ENCODE data around the gene LZTS2.

LZTS2 gene

DNA sequence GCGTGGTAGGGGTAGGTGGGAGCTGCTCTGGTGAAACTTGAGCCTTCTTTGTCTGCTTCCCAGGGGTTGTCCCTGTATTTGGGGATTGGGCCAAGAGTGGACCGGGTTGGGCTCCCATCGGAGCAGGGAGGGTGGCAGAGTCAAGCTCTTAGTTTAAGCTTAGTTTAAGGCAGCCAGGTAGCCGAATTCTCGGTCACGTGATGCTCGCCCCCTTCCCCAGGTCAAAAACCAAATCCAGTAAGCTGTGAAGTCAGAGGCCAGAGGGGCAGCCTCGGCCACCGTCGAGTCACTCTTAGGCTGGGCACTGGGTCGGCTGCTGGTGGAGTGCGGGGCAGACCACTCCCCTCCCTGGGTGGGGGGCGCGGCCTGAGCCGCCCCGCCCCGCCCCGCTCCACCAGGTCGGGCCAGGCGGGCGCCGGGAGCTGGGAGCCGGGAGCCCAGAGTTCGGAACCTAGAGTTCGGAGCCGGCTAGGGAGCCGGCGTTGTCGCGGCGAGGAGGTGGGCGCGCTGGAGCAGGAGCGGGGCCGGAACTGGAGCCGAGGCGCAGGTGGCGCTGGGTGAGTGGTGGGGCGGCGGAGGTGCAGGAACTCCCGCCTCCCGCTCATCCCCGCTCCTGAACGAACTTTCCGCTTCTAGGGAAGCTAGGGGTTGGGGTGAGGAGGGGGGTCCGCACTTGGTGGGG, 2.8 kb upstream of the LZTS2 start:
- Histone ChIP-seq H3K27ac (peak overlapping the region; percentile 39 to 100 (median 98)), H3K4me3 (peak overlapping the region; percentile 66 to 92 (median 83))

DNA sequence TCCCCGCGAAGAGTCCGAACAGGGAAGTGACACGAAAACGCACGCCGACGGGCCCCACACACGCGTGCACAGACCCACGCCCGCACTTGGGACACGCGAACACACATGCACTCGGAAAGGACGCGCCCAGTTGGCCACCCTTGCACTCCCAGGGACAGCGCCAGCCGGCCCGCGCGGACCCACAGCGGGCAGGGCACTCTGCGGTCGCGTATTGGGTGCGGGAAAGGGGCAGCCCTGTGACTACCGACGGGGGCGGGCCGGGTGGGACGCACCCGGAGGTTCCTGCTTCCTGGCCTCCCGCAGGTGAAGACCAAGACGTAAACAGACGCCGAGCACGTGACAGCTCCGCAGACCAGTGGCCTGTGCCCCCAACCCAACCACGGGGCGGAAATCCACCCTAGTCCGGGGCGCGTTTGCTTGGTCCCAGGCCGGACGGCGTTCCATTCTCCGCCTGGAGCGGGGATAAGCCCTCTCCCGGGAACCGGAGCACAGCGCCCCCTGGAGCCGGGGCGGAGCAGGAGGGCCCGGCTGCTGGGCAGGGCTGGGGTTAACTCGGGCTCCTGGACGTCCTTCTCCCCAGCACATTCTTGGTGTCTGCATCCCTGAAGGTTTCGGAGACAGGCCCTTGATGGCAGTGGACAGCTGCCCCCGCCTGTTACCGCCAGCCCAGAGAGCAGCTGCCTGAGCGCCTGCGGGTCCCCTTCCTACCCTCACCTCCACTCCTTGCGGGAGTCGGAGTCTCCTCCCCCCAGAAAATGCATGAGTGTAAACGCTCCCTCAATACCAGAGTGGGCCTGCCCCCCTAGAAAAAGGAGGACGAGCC, 2.0 kb upstream of the LZTS2 start:
- peak overlapping the region; percentile 66 to 92 (median 83) for H3K4me3 ChIP-seq
- peak overlapping the region; percentile 39 to 100 (median 98) for H3K27ac ChIP-seq

DNA sequence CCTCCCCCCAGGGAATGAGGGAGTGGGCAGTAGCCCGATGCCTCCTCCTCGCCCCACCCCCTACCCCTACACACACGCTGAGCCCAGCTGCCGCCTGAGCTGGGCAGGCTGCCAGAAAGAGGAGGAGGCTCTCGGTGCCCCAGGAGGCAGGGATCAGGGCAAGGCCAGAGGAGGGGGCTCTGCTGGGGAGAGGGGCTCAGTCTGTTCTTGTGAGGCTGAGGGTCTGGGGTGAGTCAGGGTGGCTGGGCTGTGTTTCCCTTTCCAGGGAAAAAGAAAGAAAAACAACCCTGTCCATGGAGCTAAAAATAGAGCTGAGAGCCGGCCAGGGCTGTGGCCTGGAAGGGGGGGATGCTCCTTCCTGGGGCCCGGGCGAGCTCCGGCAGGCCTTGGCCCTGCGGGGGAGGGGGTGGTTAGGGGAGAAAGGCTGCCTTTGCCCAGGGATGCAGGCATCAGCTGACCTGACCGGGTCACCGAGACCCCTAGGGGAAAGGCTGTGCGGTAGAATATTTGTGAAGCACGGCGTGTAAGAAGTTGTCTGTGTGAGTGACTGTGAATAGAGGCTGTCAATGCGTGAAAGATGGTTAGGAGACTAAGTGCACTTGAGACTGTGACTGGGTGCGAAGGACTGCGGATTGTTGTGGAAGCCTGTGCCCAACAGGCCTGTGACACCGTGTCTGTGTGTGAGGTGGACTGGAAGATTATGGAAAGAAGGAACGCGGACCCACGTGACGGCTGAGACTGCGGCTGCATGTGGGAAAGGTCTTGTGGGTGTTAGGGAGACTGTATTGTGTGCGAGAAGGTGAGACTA, 1.2 kb upstream of the LZTS2 start:
- peak overlapping the region; percentile 66 to 92 (median 83) for H3K4me3 ChIP-seq
- H3K27ac ChIP-seq: peak overlapping the region; percentile 87 to 100 (median 98)

DNA sequence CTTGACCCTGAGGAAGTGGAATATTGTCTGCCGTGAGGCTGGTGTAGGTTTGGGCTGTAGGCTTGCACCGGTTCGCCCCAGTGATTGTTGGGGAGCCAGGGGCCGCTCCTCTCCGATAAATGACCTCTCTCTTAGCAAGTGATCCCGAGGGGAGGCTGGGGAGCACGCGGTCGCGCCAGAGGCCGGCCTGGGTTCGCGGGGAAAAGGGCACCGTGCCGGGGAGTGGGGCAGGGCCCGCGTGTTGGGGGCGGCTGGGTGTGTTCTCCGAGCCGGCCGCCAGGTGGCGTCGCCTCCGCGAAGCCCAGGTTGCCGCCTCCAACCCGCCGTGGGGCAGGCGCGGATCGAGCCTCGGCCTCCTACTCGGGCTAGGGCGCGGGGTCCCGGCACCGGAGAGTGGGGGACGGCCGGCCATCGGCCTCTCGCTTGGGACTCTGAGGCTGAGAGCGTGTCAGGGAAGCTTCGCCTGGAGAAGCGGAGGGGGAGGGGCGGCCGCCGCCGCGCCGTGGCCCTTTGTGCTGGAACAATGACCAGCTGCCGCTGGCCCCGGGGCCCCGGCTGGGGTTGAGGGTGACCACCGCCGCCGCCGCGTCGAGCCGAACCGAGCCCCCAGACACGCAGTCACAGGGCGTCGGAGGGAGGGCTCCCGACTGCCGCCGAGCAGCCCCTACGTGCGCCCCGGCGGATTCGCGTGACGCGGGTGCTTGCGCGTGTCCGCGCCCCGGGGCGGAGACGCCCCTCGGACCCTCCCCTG, 442 bp upstream of the LZTS2 start:
- peak overlapping the region; percentile 66 to 92 (median 83) for H3K4me3 ChIP-seq
- H3K27ac ChIP-seq: peak overlapping the region; percentile 87 to 100 (median 98)

DNA sequence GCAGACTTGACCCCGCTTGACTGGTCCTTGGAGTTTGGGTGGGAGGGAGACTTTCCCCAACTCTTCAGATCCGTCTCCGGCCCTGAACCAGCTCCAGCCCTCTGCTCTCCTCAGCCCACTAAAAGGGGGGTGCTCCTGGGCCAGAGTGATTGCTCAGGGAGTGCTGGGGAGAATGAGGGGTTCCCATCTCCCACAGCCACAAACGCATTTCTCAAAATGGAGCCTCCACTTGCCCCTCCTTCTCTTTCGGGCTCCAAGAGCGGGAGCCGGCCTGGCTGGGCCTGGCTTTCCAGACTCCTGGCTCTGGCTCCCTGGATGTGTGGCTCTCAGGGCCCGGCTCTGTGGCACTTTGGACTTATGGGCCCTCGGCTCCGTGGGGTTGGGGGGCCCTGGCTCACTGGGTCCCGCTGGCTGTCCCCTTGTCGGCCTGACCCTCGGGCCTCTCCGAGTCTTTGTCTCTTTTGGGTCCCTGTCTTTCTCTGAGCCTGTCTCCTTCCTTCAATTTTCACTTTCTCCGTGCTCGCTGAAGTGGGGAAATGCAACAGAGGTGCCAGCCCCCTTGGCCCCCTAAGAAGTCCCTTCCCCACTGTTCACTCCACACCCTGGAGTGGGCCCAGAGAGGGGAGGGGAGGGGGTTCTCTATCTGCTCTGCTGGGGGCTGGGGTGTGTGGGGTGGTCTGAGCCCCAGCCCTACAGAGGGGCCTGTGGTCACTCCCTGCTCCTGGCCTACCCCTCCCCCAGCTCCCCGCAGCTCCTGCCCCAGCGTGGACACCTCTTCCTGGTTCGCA, 713 bp downstream of the LZTS2 start:
- H3K27ac ChIP-seq: peak overlapping the region; percentile 71 to 100 (median 98)

DNA sequence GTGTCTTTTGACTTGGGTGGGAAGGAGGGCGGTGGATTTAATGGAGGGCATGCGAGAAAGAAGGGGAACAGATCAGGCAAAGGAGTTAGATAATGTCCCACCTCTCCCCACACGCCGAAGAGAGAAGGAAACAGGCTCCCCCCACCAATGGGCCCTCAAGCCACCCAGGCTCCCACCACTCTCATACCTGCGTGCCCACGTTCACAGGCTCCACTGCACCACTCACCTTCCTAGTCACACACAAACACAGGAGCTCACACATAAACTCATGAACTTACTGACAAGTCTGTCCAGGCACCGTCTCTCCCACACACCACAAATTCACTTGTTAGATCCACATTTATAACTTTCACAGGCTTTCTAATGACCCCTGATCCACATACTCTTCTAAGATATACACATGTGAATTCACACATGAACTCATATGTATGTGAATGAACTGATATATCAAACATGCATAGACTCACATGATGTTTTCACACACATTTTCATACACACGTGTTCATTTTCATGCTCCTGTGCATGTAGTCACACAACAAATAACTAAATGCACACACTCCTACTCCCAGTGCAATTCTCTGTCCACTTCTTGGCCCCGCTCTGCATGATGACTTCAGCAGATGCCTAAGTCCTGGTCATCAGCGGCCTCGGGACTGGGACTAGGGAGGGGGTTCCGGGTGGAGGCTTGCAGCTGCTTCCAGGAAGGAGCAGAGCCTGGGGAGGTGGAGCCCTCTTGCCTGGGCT, 1.5 kb downstream of the LZTS2 start:
- Histone ChIP-seq H3K27ac (peak overlapping the region in 20 of 21 experiments; percentile 71 to 100 (median 98)), H3K4me3 (peak overlapping the region; percentile 66 to 92 (median 83))

More for the DNA sequence above, 713 bp downstream of the LZTS2 start:
- H3K4me3 ChIP-seq: peak overlapping the region; percentile 66 to 92 (median 83)

DNA sequence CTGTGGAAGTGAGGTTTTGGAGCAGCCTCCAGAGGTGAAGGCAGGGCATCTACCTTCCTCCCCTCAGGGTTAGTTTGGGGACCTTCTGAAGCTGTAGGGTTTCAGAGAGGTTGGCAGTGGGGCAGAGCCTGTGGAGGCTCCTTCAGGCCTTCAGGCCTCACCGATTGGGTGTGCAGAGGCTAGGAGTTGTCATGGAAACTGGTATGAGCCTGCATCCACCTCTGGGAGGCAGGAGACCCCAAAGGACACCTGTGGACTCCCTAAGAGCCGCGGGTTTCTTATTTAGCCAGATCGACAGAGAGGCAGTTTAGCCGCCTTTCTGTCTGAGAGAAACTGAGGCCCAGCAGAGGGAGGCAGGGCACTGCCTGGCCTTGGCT, 2.0 kb downstream of the LZTS2 start:
- Histone ChIP-seq H3K4me3 (peak overlapping the region in 3 of 7 experiments; percentile 83 to 92 (median 88)), H3K27ac (peak overlapping the region in 17 of 21 experiments; percentile 17 to 100 (median 98))

DNA sequence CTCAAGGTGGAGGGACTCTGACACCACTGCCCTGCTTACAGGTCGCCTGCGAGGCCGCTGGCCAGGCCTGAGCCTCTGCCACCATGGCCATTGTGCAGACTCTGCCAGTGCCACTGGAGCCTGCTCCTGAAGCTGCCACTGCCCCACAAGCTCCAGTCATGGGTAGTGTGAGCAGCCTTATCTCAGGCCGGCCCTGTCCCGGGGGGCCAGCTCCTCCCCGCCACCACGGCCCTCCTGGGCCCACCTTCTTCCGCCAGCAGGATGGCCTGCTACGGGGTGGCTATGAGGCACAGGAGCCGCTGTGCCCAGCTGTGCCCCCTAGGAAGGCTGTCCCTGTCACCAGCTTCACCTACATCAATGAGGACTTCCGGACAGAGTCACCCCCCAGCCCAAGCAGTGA, 2.8 kb downstream of the LZTS2 start:
- H3K4me3 ChIP-seq: no peak overlapping the region
- peak overlapping the region in 10 of 21 experiments; percentile 19 to 100 (median 98) for H3K27ac ChIP-seq

DNA sequence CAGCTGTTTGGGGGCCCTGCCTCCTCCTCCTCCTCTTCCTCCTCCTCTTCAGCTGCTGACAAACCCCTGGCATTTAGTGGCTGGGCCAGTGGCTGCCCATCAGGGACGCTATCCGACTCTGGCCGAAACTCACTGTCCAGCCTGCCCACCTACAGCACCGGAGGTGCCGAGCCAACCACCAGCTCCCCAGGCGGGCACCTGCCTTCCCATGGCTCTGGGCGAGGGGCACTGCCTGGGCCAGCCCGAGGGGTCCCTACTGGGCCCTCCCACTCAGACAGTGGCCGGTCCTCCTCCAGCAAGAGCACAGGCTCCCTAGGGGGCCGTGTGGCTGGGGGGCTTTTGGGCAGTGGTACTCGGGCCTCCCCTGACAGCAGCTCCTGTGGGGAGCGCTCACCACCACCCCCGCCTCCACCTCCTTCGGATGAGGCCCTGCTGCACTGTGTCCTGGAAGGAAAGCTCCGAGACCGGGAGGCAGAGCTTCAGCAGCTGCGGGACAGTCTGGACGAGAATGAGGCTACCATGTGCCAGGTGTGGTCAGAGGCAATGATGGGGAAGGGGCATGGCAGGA, 4.1 kb downstream of the LZTS2 start:
- no peak overlapping the region for H3K4me3 ChIP-seq
- H3K27ac ChIP-seq: peak overlapping the region in 4 of 21 experiments; percentile 6 to 16 (median 12)

DNA sequence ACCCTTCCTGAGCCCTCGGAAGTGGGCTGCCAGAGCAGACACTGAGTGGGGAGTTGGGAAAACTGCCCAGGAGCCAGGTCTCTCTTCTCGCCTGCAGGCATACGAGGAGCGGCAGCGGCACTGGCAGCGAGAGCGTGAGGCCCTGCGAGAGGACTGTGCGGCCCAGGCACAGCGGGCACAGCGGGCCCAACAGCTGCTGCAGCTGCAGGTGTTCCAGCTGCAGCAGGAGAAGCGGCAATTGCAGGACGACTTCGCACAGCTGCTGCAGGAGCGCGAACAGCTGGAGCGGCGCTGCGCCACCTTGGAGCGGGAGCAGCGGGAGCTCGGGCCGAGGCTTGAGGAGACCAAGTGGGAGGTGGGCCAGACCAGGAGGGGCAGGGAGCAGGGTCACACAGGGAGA, 5.8 kb downstream of the LZTS2 start:
- Histone ChIP-seq H3K27ac (no peak overlapping the region), H3K4me3 (no peak overlapping the region)

DNA sequence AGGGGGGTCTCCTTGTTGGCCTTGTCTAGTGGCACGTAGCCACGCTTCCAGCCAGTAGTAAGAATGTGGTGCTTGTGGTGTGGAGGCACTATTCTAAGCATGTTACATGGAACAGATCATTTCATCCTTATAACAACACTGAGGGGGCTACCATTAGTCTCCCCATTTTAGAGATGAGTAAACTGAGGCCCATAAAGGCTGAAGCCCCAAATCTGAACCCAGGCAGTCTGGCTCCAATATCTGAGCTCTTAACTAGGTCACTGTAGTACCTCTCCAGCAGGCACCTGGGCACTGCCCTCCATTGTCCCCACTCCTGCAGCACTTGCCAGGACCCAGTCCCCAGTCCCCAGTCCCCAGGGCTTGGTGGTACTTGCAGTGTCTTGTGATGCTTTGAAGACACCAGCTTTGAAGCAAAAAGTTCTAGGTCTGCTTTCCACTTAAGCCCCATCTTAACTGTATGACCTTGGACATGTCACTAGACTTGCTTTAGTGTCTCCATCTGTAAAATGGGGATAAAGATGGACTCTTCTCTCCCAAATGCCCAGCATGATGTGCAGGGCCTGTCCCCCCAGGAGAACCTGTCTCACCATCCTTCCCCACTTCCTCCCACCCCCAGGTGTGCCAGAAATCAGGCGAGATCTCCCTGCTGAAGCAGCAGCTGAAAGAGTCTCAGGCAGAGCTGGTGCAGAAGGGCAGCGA, 6.4 kb downstream of the LZTS2 start:
- Histone ChIP-seq H3K4me3 (no peak overlapping the region), H3K27ac (no peak overlapping the region)

DNA sequence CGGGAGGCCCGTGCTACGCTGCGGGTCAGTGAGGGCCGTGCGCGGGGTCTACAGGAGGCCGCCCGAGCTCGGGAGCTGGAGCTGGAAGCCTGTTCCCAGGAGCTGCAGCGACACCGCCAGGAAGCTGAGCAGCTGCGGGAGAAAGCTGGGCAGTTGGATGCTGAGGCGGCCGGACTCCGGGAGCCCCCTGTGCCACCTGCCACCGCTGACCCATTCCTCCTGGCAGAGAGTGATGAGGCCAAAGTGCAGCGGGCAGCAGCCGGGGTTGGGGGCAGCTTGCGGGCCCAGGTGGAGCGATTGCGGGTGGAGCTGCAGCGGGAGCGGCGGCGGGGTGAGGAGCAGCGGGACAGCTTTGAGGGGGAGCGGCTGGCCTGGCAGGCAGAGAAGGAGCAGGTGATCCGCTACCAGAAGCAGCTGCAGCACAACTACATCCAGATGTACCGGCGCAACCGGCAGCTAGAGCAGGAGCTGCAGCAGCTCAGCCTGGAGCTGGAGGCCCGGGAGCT, 7.0 kb downstream of the LZTS2 start:
- peak overlapping the region in 1 of 21 experiments; percentile 30 for H3K27ac ChIP-seq
- no peak overlapping the region for H3K4me3 ChIP-seq

DNA sequence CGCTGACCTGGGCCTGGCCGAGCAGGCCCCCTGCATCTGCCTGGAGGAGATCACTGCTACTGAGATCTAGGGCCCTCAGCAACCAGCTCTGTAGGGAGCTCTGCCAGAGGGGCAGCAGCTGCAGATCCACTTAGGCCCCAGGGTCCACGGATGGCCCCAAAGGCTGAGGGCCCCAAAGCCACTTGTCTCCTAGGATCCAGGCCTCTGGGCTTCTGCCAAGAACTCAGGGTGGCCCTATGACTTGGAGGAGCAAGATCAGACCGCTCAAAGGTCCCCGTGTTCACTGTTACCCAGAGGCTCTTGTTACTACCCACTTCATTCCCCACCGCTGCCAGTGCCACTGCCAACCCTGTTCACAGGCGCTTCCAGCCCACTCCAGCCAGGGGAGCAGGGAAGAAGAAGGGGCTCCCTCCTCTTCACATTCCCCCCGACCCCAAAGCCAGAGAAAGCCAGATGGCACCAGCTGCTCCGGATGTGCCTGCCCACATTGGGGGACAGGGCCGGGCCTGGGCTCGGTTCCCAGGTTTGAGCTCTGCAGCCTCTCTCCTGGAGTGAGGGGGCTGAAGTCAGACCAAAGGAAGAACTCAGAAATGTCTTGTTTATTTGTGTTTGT, 7.6 kb downstream of the LZTS2 start:
- Histone ChIP-seq H3K27ac (peak overlapping the region in 4 of 21 experiments; percentile 6 to 52 (median 38)), H3K4me3 (no peak overlapping the region)

DNA sequence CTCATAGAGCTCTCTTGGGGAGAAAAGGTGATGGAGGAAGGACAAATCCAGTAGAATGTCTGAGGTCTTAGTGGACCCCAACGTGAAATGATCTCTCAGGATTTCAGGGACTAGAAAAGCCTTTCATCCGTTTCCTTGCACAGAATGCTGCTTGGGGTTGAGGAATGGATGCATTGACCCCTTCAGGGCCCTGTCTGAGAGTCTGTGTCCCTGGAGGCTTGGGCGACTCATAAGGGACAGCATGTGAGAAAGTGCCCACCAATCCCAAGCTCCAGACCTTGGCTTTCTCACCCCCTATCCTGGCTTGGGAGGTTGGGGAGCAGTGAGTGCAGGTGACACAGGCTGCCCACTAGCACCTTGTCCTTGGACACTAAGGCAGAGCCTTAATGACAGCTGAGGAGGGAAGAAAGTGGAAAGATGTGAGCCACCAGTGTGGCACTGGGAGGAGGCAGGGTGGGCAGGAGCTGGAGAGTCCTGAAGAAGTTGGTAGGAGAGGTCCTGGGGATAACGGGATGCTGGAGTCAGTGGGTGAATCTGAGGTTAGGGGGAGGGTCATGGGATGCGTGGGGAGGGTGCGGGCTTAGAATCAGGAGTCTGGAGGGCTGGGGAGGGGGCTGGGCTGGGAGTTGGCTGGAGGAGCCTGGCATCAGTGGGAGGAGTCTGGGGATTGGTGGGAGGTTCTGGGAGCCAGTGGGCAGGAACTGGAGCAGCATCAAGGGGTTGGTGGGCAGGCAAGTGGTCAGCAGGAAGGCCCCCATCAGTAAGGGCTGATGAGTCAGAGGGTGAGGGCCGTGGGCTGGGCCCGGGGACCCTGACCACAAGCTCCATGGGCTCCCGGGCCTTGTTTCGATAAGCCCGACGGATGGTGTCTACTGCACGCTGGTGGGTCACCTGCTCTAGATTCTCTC, 8.6 kb downstream of the LZTS2 start:
- Histone ChIP-seq H3K27ac (no peak overlapping the region), H3K4me3 (no peak overlapping the region)

DNA sequence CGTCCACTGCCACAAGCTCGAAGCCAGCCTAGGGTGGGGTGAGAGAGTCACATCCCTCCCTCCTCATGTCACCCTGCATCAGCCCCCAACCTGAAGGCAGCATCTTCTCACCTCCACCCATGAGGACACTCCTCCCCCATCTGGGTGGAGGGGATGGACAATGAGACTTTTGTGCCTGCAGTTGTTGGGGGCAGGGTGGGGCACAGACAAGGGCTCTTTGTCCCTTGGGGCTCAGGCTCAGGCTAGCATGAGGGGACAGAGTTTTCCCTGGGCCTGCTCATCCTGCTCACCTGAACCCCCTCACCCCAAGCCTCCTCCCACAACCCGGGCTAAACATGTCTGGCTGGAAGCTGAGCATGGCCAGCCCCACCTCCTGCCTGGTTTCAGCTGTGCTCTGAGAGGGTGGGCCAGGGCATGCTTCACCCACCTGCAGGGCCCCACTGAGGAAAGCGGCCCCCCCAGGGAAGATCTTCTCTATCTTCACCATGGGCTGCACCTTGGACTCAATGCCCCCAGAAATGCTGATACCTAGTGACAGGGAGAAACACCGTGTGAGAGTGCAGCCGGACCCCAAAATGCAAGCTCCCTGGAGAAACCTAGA, 9.3 kb downstream of the LZTS2 start:
- H3K4me3 ChIP-seq: no peak overlapping the region
- H3K27ac ChIP-seq: peak overlapping the region in 1 of 21 experiments; percentile 54

Measured in skin epidermis (tissue), 12 donors.